Panc1 (cell line): ENCODE measurements around the gene ADD2. TPM values are rescaled to one million over a fixed set of nuclear protein-coding genes. Genes with fewer than 3 reads are reported as not detected.

ENCODE experiments used
- ATAC-seq: fragments of 200-7000 bp; cut with Tn5 transposase; 2 replicates; pipeline ENCODE4 v1.9.1; 2020; ENCODE audit warnings: mild to moderate bottlenecking, moderate library complexity
- BruUV-seq: library from RNA; stranded (reverse); fragments of 400-500 nt; replicated peaks from 2 replicates; lab custom pipeline; 2021; lab: Mats Ljungman, UMichigan
- CTCF ChIA-PET: fragments of 300-600 bp; sonication (Branson Sonifier 250); formaldehyde crosslinking; loops from one replicate; lab custom pipeline; 2022; ENCODE audit warnings: antibody characterized with exemption; lab: Charles Lee
- POLR2A ChIA-PET: fragments of 300-600 bp; sonication (Branson Sonifier 250); formaldehyde crosslinking; loops from one replicate; lab custom pipeline; 2022; ENCODE audit warnings: antibody characterized with exemption; lab: Charles Lee
- DNase-seq: peaks from one replicate; pipeline ENCODE4 v3.0.0-alpha.2; 2010; ENCODE audit warnings: low read depth, low spot score
- H3K27ac ChIP-seq: 2 replicates; pipeline ENCODE4 v1.5.1; 2011; ENCODE audit warnings: mild to moderate bottlenecking, low read length, inconsistent platforms
- H3K27me3 ChIP-seq: fragments of 200-500 bp; sonication (Bioruptor generic); 2 replicates; pipeline ENCODE4 v1.6.0; 2014; ENCODE audit warnings: low read length, inconsistent platforms; ENCODE audit not compliant: control insufficient read depth, insufficient read depth
- H3K36me3 ChIP-seq: fragments of 200-500 bp; sonication (Bioruptor generic); 2 replicates; pipeline ENCODE4 v1.5.1; 2014; ENCODE audit warnings: inconsistent platforms, mild to moderate bottlenecking, low read length, moderate library complexity; ENCODE audit not compliant: control insufficient read depth, insufficient read depth
- H3K4me1 ChIP-seq: 2 replicates; pipeline ENCODE4 v1.5.1; 2011; ENCODE audit warnings: inconsistent platforms, mild to moderate bottlenecking, low read length, moderate library complexity; ENCODE audit not compliant: control insufficient read depth, insufficient read depth
- H3K4me3 ChIP-seq, 2 experiments: 2 replicates each; pipeline ENCODE4 v1.5.1; 2011 to 2012; ENCODE audit warnings: low read depth in 2 of 2, low read length in 2 of 2, mild to moderate bottlenecking in 2 of 2, inconsistent platforms in 1 of 2, moderate library complexity in 1 of 2
- H3K9me3 ChIP-seq: fragments of 200-500 bp; sonication (Bioruptor generic); 2 replicates; pipeline ENCODE4 v1.5.1; 2014; ENCODE audit warnings: low read depth, mild to moderate bottlenecking, inconsistent platforms, low read length, moderate library complexity; ENCODE audit not compliant: control insufficient read depth, insufficient read depth
- CTCF ChIP-seq: fragments of 450-650 bp; IDR thresholded peaks from 2 replicates; pipeline ENCODE4 v1.5.1; 2017; ENCODE audit warnings: mild to moderate bottlenecking
- POLR2AphosphoS5 ChIP-seq: IDR thresholded peaks from 2 replicates; pipeline ENCODE4 v1.6.1; 2012; ENCODE audit warnings: mild to moderate bottlenecking, low read depth, low read length, moderate library complexity
- REST ChIP-seq, 2 experiments: IDR thresholded peaks; 2 replicates each; pipeline ENCODE4 v1.6.1; 2011 to 2012; ENCODE audit warnings: low read depth in 2 of 2, control low read depth in 1 of 2, low read length in 1 of 2, mild to moderate bottlenecking in 1 of 2, moderate library complexity in 1 of 2; ENCODE audit not compliant: insufficient read depth in 1 of 2
- SIN3A ChIP-seq: IDR thresholded peaks from 2 replicates; pipeline ENCODE4 v1.6.1; 2012; ENCODE audit warnings: low read depth, mild to moderate bottlenecking, low read length, moderate library complexity, borderline replicate concordance; ENCODE audit not compliant: insufficient read depth
- TCF7L2 ChIP-seq: IDR thresholded peaks from 2 replicates; pipeline ENCODE4 v1.6.1; 2011; ENCODE audit warnings: mild to moderate bottlenecking, low read depth, low read length, inconsistent platforms
- in situ Hi-C: cut with HindIII; loops from 2 replicates; pipeline ENCODE4 v1.10.0; 2016; ENCODE audit warnings: low sequenced_read_pairs, low pct_unique_long_range_greater_than_20kb
- intact Hi-C: fragments of 100-400 bp; cut with micrococcal nuclease; formaldehyde crosslinking; loops from one replicate; pipeline ENCODE4 v1.10.0; 2022; ENCODE audit not compliant: unreplicated experiment
- total RNA-seq: library from RNA; stranded (reverse); gene quantifications from one replicate; pipeline ENCODE4 v1.2.1, GENCODE V29; 2021; ENCODE audit not compliant: unreplicated experiment

ADD2 gene
- total RNA-seq, 1 experiment from 2014 or later, result 0.26 TPM

GRCh38 chr2:70639841-70640436 is 128.1 kb downstream of the ADD2 start:
- BruUV-seq, result no TSS peak
- H3K27me3 ChIP-seq, result no peaks in the 10 kb centered on the region; the same call in none of the 2 replicates
- DNase-seq (no peak), ATAC-seq (no peak)
- in situ Hi-C loops (no loop called here), intact Hi-C loops (loop anchor here (10.0 kb wide), 1 partner anchor 295 kb away; no protein-coding TSS in a partner anchor)
- ChIA-PET POLR2A (interaction anchor here (1.1 kb wide), 1 partner anchor 346 kb away, joined by 5 read pairs; the partner anchor contains the start of gene SNRPG), CTCF (interaction anchor here (0.6 kb wide), 1 partner anchor 227 kb away, joined by 4 read pairs; no protein-coding TSS in a partner anchor)
- no peaks in the 10 kb centered on the region for H3K9me3 ChIP-seq
- H3K4me3 ChIP-seq, result no peak overlapping the region
- no peak overlapping the region for H3K27ac ChIP-seq
- H3K4me1 ChIP-seq, result no peaks in the 10 kb centered on the region
- TF ChIP-seq TCF7L2 (no peak), SIN3A (no peak), REST (IDR thresholded peaks at IDR 0.05; ENCODE audit: insufficient read depth in 1 of 2, low read depth in 2 of 2, low read length in 1 of 2) (no peak), CTCF (no peak), POLR2AphosphoS5 (no peak)
- H3K36me3 ChIP-seq, result no peaks in the 10 kb centered on the region

- Histone ChIP-seq H3K36me3 (no peaks in the 10 kb centered on the region), H3K9me3 (peaks cover 3% of the 10 kb centered on the region; the same call in 1 of the 2 replicates), H3K4me3 (no peak overlapping the region), H3K4me1 (no peaks in the 10 kb centered on the region), H3K27ac (no peak overlapping the region), H3K27me3 (peaks cover 2% of the 10 kb centered on the region)
- POLR2A ChIA-PET, result no interaction called here
- CTCF ChIA-PET, result interaction anchor here (0.7 kb wide), 1 partner anchor 69 kb away, joined by 3 read pairs; no protein-coding TSS in a partner anchor
- in situ Hi-C loops, result no loop called here
- TF ChIP-seq POLR2AphosphoS5, result no peak
- no TSS peak for BruUV-seq
- intact Hi-C loops, result no loop called here
- DNase-seq (no peak), ATAC-seq (no peak)
Observed at GRCh38 chr2:70638561-70638960, 129.4 kb downstream of the ADD2 start.

GRCh38 chr2:70633508-70633907 is 134.5 kb downstream of the ADD2 start:
- DNase-seq (no peak), ATAC-seq (no peak)
- ChIA-PET POLR2A (interaction anchor here (0.6 kb wide), 1 partner anchor 56 kb away, joined by 3 read pairs; no protein-coding TSS in a partner anchor), CTCF (no interaction called here)
- in situ Hi-C loops, result no loop called here
- Histone ChIP-seq H3K9me3 (peaks cover 4% of the 10 kb centered on the region; the same call in 1 of the 2 replicates), H3K27ac (no peak overlapping the region), H3K36me3 (no peaks in the 10 kb centered on the region), H3K27me3 (peaks cover 14% of the 10 kb centered on the region), H3K4me3 (no peak overlapping the region), H3K4me1 (no peaks in the 10 kb centered on the region)
- no peak for TF ChIP-seq CTCF
- TF ChIP-seq REST (IDR thresholded peaks at IDR 0.05; ENCODE audit: insufficient read depth in 1 of 2, low read depth in 2 of 2, low read length in 1 of 2), result no peak
- TF ChIP-seq TCF7L2, result no peak
- no peak for TF ChIP-seq POLR2AphosphoS5
- no peak for TF ChIP-seq SIN3A
- BruUV-seq, result no TSS peak
- intact Hi-C loops, result no loop called here
